Activated CD4-positive, alpha-beta T cell treated with anti-CD3 and anti-CD28 coated beads, Interleukin-2, amount 10 ng/mL, durations not matched to agents 24 days and 14 days (primary cell): Measurements from ENCODE around the gene LZTR1. TPM values are rescaled to one million over a fixed set of nuclear protein-coding genes. Genes with fewer than 3 reads are reported as not detected.

ENCODE experiments used
- DNase-seq: peaks from one replicate; pipeline ENCODE4 v3.0.0; 2022
- H3K27ac Mint-ChIP-seq: one replicate; pipeline ENCODE4 v1.8.0; 2022; ENCODE audit warnings: mild to moderate bottlenecking, mixed read lengths
- H3K27me3 Mint-ChIP-seq: one replicate; pipeline ENCODE4 v1.8.0; 2022; ENCODE audit warnings: mixed read lengths
- H3K36me3 Mint-ChIP-seq: one replicate; pipeline ENCODE4 v1.8.0; 2022; ENCODE audit warnings: low read depth, mild to moderate bottlenecking, mixed read lengths
- H3K4me1 Mint-ChIP-seq: one replicate; pipeline ENCODE4 v1.8.0; 2021; ENCODE audit warnings: mixed read lengths
- H3K4me3 Mint-ChIP-seq: one replicate; pipeline ENCODE4 v1.8.0; 2022; ENCODE audit warnings: mild to moderate bottlenecking, moderate library complexity, mixed read lengths
- H3K9me3 Mint-ChIP-seq: one replicate; pipeline ENCODE4 v1.8.0; 2021; ENCODE audit warnings: mixed read lengths
- intact Hi-C: fragments of 100-400 bp; cut with micrococcal nuclease; formaldehyde crosslinking; loops from one replicate; pipeline ENCODE4 v1.15.1; 2023
- total RNA-seq: library from RNA; stranded (reverse); gene quantifications from 2 replicates; pipeline ENCODE4 v1.2.3, GENCODE V29; 2022

The LZTR1 gene
- total RNA-seq, 1 donor from 2014 or later: 69.9 TPM

GRCh38 chr22:21012446-21013407 is 30.6 kb downstream of the LZTR1 start:
- DNase-seq: no peak
- Mint-ChIP-seq H3K4me1 (peaks cover 13% of the 10 kb centered on the region), H3K27ac (no peak overlapping the region), H3K4me3 (no peak overlapping the region), H3K27me3 (peaks cover 9% of the 10 kb centered on the region), H3K36me3 (no peaks in the 10 kb centered on the region), H3K9me3 (no peaks in the 10 kb centered on the region)
- intact Hi-C loops: no loop called here

GRCh38 chr22:21013657-21014201 is 31.6 kb downstream of the LZTR1 start:
- Mint-ChIP-seq H3K4me3 (peak overlapping the region; percentile 78), H3K9me3 (no peaks in the 10 kb centered on the region), H3K36me3 (no peaks in the 10 kb centered on the region), H3K27ac (peak overlapping the region; percentile 23), H3K4me1 (peaks cover 13% of the 10 kb centered on the region), H3K27me3 (peaks cover 9% of the 10 kb centered on the region)
- intact Hi-C loops: loop anchor here (1.0 kb wide), 1 partner anchor 11 kb away; the partner anchor contains the start of gene THAP7
- no peak for DNase-seq

- H3K4me1 Mint-ChIP-seq: peaks cover 13% of the 10 kb centered on the region
- DNase-seq: peak; percentile 95
- H3K36me3 Mint-ChIP-seq: no peaks in the 10 kb centered on the region
- intact Hi-C loops: loop anchor here (1.0 kb wide), 1 partner anchor 12 kb away; the partner anchor contains the start of gene THAP7
- H3K27me3 Mint-ChIP-seq: peaks cover 9% of the 10 kb centered on the region
- no peaks in the 10 kb centered on the region for H3K9me3 Mint-ChIP-seq
- H3K4me3 Mint-ChIP-seq: peak overlapping the region; percentile 78
- H3K27ac Mint-ChIP-seq: peak overlapping the region; percentile 23
Observed at GRCh38 chr22:21014202-21014725, 32.2 kb downstream of the LZTR1 start.

GRCh38 chr22:21014726-21015465 is 32.8 kb downstream of the LZTR1 start, which contains the start of gene P2RX6:
Gene P2RX6, plus strand, starts transcription at chr22:21015165. Its CDS starts 10 bp downstream, at chr22:21015175.
- peak within 1 kb of the TSS; percentile 78 for H3K4me3 Mint-ChIP-seq
- peaks cover 9% of the 10 kb centered on the region for H3K27me3 Mint-ChIP-seq
- peak within 1 kb of the TSS; percentile 23 for H3K27ac Mint-ChIP-seq
- peaks cover 13% of the 10 kb centered on the region for H3K4me1 Mint-ChIP-seq
- H3K36me3 Mint-ChIP-seq: no peaks in the 10 kb centered on the region
- no peak for DNase-seq
- H3K9me3 Mint-ChIP-seq: no peaks in the 10 kb centered on the region
- intact Hi-C loops: loop anchor here (1.0 kb wide), 1 partner anchor 13 kb away; the partner anchor contains the start of gene THAP7

- Mint-ChIP-seq H3K4me1 (peaks cover 13% of the 10 kb centered on the region), H3K9me3 (no peaks in the 10 kb centered on the region), H3K27ac (no peak overlapping the region), H3K36me3 (no peaks in the 10 kb centered on the region), H3K4me3 (no peak overlapping the region), H3K27me3 (peaks cover 11% of the 10 kb centered on the region)
- intact Hi-C loops: no loop called here
- DNase-seq: no peak
Observed at GRCh38 chr22:21015466-21016006, 33.4 kb downstream of the LZTR1 start.

- Mint-ChIP-seq H3K4me1 (peaks cover 13% of the 10 kb centered on the region), H3K9me3 (no peaks in the 10 kb centered on the region), H3K27ac (no peak overlapping the region), H3K4me3 (no peak overlapping the region), H3K36me3 (no peaks in the 10 kb centered on the region), H3K27me3 (peaks cover 9% of the 10 kb centered on the region)
- DNase-seq: no peak
- intact Hi-C loops: no loop called here
Observed at GRCh38 chr22:21016644-21017420, 34.7 kb downstream of the LZTR1 start.

- peaks cover 9% of the 10 kb centered on the region for H3K27me3 Mint-ChIP-seq
- peaks cover 13% of the 10 kb centered on the region for H3K4me1 Mint-ChIP-seq
- intact Hi-C loops: no loop called here
- H3K36me3 Mint-ChIP-seq: no peaks in the 10 kb centered on the region
- no peak overlapping the region for H3K27ac Mint-ChIP-seq
- DNase-seq: no peak
- no peaks in the 10 kb centered on the region for H3K9me3 Mint-ChIP-seq
- H3K4me3 Mint-ChIP-seq: no peak overlapping the region
Observed at GRCh38 chr22:21018314-21018713, 36.2 kb downstream of the LZTR1 start.

GRCh38 chr22:21020802-21021429 is 38.8 kb downstream of the LZTR1 start:
- DNase-seq: peak; percentile 72
- Mint-ChIP-seq H3K27me3 (peaks cover 2% of the 10 kb centered on the region), H3K36me3 (no peaks in the 10 kb centered on the region), H3K4me3 (no peak overlapping the region), H3K27ac (no peak overlapping the region), H3K4me1 (peaks cover 8% of the 10 kb centered on the region), H3K9me3 (no peaks in the 10 kb centered on the region)
- intact Hi-C loops: no loop called here

- H3K27ac Mint-ChIP-seq: no peak overlapping the region
- H3K4me1 Mint-ChIP-seq: peaks cover 8% of the 10 kb centered on the region
- no peak overlapping the region for H3K4me3 Mint-ChIP-seq
- no peak for DNase-seq
- no peaks in the 10 kb centered on the region for H3K36me3 Mint-ChIP-seq
- H3K27me3 Mint-ChIP-seq: peaks cover 2% of the 10 kb centered on the region
- intact Hi-C loops: no loop called here
- no peaks in the 10 kb centered on the region for H3K9me3 Mint-ChIP-seq
Observed at GRCh38 chr22:21022507-21022906, 40.4 kb downstream of the LZTR1 start.

GRCh38 chr22:21022955-21023614 is 41.0 kb downstream of the LZTR1 start:
- DNase-seq: no peak
- H3K27ac Mint-ChIP-seq: no peak overlapping the region
- H3K9me3 Mint-ChIP-seq: no peaks in the 10 kb centered on the region
- intact Hi-C loops: no loop called here
- H3K4me1 Mint-ChIP-seq: peaks cover 8% of the 10 kb centered on the region
- no peaks in the 10 kb centered on the region for H3K36me3 Mint-ChIP-seq
- peaks cover 2% of the 10 kb centered on the region for H3K27me3 Mint-ChIP-seq
- no peak overlapping the region for H3K4me3 Mint-ChIP-seq

GRCh38 chr22:21025266-21025665 is 43.2 kb downstream of the LZTR1 start:
- peak; percentile 77 for DNase-seq
- peaks cover 8% of the 10 kb centered on the region for H3K4me1 Mint-ChIP-seq
- peaks cover under 1% of the 10 kb centered on the region for H3K27me3 Mint-ChIP-seq
- H3K9me3 Mint-ChIP-seq: no peaks in the 10 kb centered on the region
- no peak overlapping the region for H3K4me3 Mint-ChIP-seq
- intact Hi-C loops: no loop called here
- peak overlapping the region; percentile 8 for H3K27ac Mint-ChIP-seq
- H3K36me3 Mint-ChIP-seq: no peaks in the 10 kb centered on the region
